Measurements from ENCODE around the gene TGFBR1.

Gene TGFBR1

DNA sequence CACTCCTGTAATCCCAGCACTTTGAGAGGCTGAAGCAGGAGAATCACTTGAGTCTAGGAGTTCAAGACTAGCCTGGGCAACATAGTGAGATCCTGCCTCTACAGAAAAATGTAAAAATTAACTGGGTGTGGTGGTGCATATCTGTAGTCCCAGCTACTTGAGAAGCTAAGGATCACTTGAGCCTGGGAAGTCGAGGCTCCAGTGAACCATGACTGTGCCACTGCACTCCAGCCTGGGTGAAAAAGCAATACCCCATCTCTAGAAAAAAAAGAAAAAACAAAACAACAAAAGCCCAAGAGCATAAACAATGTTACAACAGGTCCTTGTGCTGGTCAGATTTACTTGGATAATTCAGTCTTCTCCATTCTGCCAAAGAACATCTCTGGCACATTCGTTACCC, 44.3 kb upstream of the TGFBR1 start:
- TF ChIP-seq, protein P1, sequence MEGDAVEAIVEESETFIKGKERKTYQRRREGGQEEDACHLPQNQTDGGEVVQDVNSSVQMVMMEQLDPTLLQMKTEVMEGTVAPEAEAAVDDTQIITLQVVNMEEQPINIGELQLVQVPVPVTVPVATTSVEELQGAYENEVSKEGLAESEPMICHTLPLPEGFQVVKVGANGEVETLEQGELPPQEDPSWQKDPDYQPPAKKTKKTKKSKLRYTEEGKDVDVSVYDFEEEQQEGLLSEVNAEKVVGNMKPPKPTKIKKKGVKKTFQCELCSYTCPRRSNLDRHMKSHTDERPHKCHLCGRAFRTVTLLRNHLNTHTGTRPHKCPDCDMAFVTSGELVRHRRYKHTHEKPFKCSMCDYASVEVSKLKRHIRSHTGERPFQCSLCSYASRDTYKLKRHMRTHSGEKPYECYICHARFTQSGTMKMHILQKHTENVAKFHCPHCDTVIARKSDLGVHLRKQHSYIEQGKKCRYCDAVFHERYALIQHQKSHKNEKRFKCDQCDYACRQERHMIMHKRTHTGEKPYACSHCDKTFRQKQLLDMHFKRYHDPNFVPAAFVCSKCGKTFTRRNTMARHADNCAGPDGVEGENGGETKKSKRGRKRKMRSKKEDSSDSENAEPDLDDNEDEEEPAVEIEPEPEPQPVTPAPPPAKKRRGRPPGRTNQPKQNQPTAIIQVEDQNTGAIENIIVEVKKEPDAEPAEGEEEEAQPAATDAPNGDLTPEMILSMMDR (conservative IDR thresholded peaks at IDR 0.05; ENCODE audit: low read depth, low read length): no peak
- H3K4me3 ChIP-seq (ENCODE audit: low read depth, low read length): no peak overlapping the region
- no peak for DNase-seq (ENCODE audit: low read depth)

DNA sequence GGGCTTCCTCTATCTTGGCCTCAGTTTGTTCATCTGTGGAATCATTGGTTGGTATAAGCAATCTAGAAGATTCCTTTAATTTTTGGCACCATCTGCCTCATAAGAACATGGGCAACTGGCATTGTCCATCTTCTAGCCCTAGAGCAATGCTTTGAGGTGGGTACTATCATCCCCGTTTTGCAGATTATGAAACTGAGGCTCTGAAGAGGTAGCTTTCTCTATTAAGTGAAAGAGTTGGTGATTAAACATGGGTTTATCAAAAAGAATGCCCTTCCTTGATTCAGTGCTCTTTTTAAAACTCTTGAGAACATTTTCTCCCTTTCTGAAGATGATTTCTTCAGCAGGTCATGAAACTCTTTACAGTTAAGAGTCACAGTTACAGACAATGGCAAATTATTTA, 42.4 kb upstream of the TGFBR1 start:
- H3K4me3 ChIP-seq (ENCODE audit: low read depth, low read length): no peak overlapping the region
- DNase-seq (ENCODE audit: low read depth): no peak
- TF ChIP-seq, protein P1 (conservative IDR thresholded peaks at IDR 0.05; ENCODE audit: low read depth, low read length): no peak

DNA sequence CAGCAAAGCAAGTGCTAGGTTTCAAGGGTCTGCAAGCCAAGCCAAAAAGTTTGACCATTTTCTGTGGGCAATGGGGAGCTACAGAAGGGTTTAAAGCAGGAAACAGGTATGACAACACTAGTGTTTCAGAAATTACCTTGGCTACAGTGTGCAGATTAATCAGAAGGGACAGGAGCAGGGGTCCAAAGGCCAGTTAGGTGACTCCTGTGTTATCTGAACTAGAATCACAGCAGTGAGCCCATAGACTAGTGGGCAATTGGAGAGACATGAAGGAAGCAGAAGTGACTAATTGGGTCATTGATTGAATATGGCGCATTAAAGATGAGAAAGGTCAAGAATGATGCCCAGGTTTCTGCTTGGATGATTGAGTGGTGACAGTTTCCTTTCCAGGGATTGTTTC, 41.4 kb upstream of the TGFBR1 start:
- no peak overlapping the region for H3K4me3 ChIP-seq (ENCODE audit: low read depth, low read length)
- TF ChIP-seq, protein P1 (conservative IDR thresholded peaks at IDR 0.05; ENCODE audit: low read depth, low read length): no peak
- no peak for DNase-seq (ENCODE audit: low read depth)

- DNase-seq (ENCODE audit: low read depth): no peak
- TF ChIP-seq, protein P1 (conservative IDR thresholded peaks at IDR 0.05; ENCODE audit: low read depth, low read length): no peak
- no peak overlapping the region for H3K4me3 ChIP-seq (ENCODE audit: low read depth, low read length)
Measured at GRCh38 chr9:99066571-99066970, 38.3 kb upstream of the TGFBR1 start.

GRCh38 chr9:99069075-99069474, 35.8 kb upstream of the TGFBR1 start:
- TF ChIP-seq, protein P1 (conservative IDR thresholded peaks at IDR 0.05; ENCODE audit: low read depth, low read length): no peak
- H3K4me3 ChIP-seq (ENCODE audit: low read depth, low read length): no peak overlapping the region
- DNase-seq (ENCODE audit: low read depth): no peak

DNA sequence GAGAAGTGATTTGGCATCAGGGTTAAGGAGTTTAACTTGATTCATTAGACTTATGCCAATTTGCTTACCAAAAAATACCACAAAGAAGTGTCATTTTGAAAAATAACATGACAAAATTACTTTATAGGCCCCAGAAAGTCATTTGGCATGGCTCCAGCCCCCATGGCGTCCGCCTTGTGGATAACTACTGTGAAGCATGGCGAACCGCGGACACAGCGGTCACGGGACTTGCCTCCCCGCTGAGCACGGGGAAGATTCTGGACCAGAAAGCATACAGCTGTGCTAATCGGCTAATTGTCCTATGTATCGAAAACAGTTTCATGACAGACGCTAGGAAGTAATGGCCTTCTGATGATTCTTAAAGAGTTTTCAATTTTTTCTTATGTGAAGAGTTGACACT, 35.4 kb upstream of the TGFBR1 start:
- TF ChIP-seq, protein P1 (conservative IDR thresholded peaks at IDR 0.05; ENCODE audit: low read depth, low read length): no peak
- no peak overlapping the region for H3K4me3 ChIP-seq (ENCODE audit: low read depth, low read length)
- peak; percentile 36 for DNase-seq (ENCODE audit: low read depth)

- TF ChIP-seq, protein P1 (conservative IDR thresholded peaks at IDR 0.05; ENCODE audit: low read depth, low read length): no peak
- H3K4me3 ChIP-seq (ENCODE audit: low read depth, low read length): no peak overlapping the region
- DNase-seq (ENCODE audit: low read depth): no peak
Measured at GRCh38 chr9:99070681-99071080, 34.2 kb upstream of the TGFBR1 start.
